ENCODE data around the gene ANXA4.
A peak's percentile ranks its signal among the peaks of the same experiment; 100 is the strongest.

Gene ANXA4

GRCh38 chr2:69741229-69741574, 732 bp upstream of the ANXA4 start:
- peak overlapping the region; percentile 71 for H3K4me3 ChIP-seq (replicated peaks; ENCODE audit: low read depth, low read length)
- peak; percentile 19 for TF ChIP-seq CTCF (IDR thresholded peaks at IDR 0.05; ENCODE audit: low read length, missing control alignments)
- DNase-seq (ENCODE audit: low read depth): peak; percentile 72

- TF ChIP-seq CTCF (IDR thresholded peaks at IDR 0.05; ENCODE audit: low read length, missing control alignments): no peak
- no peak for DNase-seq (ENCODE audit: low read depth)
- peak overlapping the region; percentile 71 for H3K4me3 ChIP-seq (replicated peaks; ENCODE audit: low read depth, low read length)
Measured at GRCh38 chr2:69742322-69742952, 503 bp downstream of the ANXA4 start.

- no peak for TF ChIP-seq CTCF (IDR thresholded peaks at IDR 0.05; ENCODE audit: low read length, missing control alignments)
- DNase-seq (ENCODE audit: low read depth): no peak
- H3K4me3 ChIP-seq (replicated peaks; ENCODE audit: low read depth, low read length): no peak overlapping the region
Measured at GRCh38 chr2:69743847-69744264, 1.9 kb downstream of the ANXA4 start.

GRCh38 chr2:69744456-69744855, 2.5 kb downstream of the ANXA4 start:
- no peak overlapping the region for H3K4me3 ChIP-seq (replicated peaks; ENCODE audit: low read depth, low read length)
- DNase-seq (ENCODE audit: low read depth): no peak
- no peak for TF ChIP-seq CTCF (IDR thresholded peaks at IDR 0.05; ENCODE audit: low read length, missing control alignments)

GRCh38 chr2:69745035-69745434, 3.1 kb downstream of the ANXA4 start:
- no peak for DNase-seq (ENCODE audit: low read depth)
- no peak overlapping the region for H3K4me3 ChIP-seq (replicated peaks; ENCODE audit: low read depth, low read length)
- no peak for TF ChIP-seq CTCF (IDR thresholded peaks at IDR 0.05; ENCODE audit: low read length, missing control alignments)

- no peak for DNase-seq (ENCODE audit: low read depth)
- no peak overlapping the region for H3K4me3 ChIP-seq (replicated peaks; ENCODE audit: low read depth, low read length)
- no peak for TF ChIP-seq CTCF (IDR thresholded peaks at IDR 0.05; ENCODE audit: low read length, missing control alignments)
Measured at GRCh38 chr2:69750246-69750645, 8.3 kb downstream of the ANXA4 start.

GRCh38 chr2:69753659-69754363, 11.9 kb downstream of the ANXA4 start:
- TF ChIP-seq CTCF (IDR thresholded peaks at IDR 0.05; ENCODE audit: low read length, missing control alignments): no peak
- DNase-seq (ENCODE audit: low read depth): no peak
- no peak overlapping the region for H3K4me3 ChIP-seq (replicated peaks; ENCODE audit: low read depth, low read length)
